Medulla oblongata (tissue), 1 donor: ENCODE results near the gene CHKA.

Experiments used
- DNase-seq: peaks from one replicate; pipeline ENCODE4 v3.0.0-alpha.2; 2015; ENCODE audit errors: extremely low spot score

Gene CHKA

DNA sequence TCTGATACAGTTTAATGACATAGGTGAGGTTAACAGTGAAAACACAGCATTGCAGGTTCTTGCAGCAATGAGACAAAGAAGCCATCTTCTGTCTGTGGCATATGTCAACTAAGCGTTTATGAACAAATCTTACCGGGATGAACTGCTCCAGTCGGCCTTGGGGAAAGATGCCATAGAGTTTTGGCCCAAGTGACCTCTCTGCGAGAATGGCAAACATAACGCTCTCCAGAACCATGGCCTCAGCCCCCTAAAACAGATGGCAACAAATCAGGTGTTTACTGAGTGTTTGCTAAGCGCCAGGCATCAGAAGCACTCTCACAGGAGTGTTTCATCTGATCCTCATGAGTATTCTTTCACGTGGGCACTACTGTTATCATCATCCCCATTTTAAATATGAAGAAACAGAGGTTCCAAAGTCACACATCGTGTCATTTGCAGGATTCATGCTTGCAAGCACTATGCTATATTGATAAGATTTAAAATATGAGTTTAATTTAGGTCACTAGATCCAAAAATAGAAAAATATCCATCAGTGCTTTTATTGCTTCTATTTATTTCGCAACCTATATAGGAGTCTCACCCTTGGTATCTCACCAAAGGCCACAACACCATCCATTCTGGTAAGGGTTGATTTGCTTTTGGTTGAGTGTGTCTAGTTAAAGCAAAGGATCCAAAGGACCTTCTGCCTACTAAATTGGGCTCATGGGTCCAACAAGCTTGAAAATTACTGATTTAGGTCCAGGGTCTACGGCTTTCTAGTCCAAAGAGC, 46.4 kb downstream of the CHKA start:
- DNase-seq = no peak

- no peak for DNase-seq
Observed at GRCh38 chr11:68071281-68072048, 49.7 kb downstream of the CHKA start.

GRCh38 chr11:68067991-68068390, 53.2 kb downstream of the CHKA start:
- DNase-seq = no peak

DNA sequence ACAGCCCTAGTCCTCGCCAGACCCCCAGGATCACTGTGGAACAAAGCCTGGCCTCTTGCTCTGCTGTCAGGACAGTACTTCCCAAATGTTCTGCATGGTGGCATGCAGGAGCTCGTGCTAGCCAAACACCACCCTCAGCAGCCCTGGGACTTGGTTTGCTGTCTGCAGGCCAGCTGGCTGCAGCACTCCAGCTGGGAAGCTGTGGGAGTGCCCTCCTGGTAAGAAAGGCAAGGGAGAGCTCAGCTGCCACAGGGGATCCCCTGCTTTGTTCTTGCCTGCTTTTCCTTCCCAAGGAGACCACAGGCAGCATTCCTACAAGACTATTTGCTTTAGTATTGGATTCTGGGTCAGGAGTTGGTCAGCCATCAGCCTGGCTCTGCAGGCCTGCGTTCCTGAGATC, 54.4 kb downstream of the CHKA start:
- peak; percentile 28 for DNase-seq

DNA sequence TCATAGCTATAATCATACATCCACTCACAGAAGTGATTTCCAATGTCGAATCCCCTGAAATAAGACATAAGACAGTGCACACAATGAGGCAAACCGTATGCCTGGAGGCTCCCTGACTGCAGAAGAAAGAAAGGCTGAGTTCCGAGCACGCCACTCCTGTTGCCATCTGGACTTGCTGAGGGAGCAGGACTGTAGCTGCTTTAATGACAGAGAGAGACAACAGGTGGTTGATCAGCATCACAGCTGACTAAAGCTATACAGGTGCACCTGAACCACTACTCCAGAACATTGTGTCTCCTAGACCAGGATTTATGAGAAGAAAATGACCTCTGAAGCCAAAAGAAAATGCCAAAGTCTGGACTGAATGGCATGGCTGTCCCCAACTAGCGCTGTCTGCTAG, 55.3 kb downstream of the CHKA start:
- DNase-seq = no peak

DNA sequence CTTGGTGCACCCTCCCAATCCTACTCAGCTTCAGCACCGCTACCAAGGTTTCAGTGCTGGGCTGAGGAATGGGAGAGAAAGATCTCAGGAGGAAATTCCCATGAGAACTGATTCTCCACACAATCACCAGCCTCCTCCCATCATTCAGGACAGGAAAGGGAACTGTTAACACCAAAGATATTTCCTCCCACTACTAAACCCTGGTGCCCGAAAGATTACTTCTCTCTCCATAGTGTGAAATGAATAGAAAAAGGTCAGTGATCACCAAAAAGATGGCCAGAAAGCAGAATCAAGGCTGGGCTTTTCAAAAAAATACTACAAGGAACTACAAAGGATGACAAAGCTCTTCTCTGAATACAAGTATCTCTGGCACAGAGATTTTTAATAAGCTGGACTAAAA, 56.3 kb downstream of the CHKA start:
- DNase-seq = no peak

- DNase-seq = no peak
Observed at GRCh38 chr11:68061508-68061907, 59.7 kb downstream of the CHKA start.

- DNase-seq = no peak
Observed at GRCh38 chr11:68057807-68058206, 63.4 kb downstream of the CHKA start.

GRCh38 chr11:68056317-68057285, 64.6 kb downstream of the CHKA start:
- no peak for DNase-seq

DNA sequence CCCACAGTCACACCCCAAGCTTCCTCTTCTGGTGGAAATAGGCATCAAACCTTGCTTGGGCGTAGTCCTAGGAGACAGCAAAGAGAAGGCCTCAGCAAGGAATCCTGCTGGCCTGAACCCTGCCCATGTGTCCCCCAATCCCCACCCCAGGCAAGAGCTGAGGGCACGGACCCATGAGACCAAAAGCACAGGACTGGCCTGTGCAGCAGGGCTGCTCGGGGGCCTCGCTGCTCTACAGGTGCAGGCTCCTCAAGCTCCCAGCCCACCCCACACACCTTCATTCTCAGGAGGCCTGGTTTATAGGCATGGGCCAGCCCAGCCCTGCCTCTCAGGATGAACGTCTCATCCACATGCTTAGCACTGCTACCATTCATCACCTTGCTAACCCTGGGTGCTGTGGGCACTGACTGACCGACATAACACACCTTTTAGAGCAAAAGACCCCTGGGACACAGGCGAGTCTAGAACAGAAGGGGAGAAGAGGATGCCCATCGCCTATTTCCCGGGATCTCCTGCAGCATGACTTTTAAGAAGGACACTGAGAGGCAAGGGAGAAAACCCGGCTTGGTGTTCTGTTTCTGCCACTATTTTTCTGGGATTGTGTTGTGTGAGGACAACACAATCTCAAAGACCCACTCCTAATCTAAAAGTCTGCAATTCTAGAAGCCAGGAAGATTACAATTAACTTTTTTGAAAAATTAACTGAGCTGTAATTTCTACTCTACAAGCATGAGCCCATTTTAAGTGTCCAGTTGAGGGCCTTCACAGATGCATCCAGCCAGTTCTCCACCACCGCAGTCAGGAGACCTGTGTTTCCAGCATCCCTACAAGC, 67.0 kb downstream of the CHKA start:
- DNase-seq = no peak

DNA sequence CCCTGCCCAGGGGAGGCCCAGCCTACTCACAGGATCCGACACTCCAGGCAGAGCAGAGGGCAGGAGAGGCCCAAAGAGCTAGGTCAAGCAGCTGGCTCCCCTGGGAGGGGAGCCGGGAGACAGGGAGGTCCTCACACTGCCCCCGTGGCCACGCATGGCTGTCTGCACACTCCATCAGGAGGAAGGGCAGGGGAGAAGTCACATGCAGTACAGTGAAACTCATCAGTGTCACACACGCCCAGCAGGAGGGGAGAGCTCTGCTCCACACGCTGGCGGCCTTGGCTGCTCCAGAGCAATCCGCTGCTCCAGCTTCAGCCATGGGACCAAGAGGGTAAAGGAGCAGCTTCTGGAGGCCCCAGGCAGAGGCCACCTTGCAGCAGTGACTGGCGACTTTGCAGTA, 68.1 kb downstream of the CHKA start:
- DNase-seq = no peak

GRCh38 chr11:68052137-68052873, 68.9 kb downstream of the CHKA start:
- no peak for DNase-seq

GRCh38 chr11:68051191-68052136, 69.7 kb downstream of the CHKA start:
- DNase-seq = no peak

DNA sequence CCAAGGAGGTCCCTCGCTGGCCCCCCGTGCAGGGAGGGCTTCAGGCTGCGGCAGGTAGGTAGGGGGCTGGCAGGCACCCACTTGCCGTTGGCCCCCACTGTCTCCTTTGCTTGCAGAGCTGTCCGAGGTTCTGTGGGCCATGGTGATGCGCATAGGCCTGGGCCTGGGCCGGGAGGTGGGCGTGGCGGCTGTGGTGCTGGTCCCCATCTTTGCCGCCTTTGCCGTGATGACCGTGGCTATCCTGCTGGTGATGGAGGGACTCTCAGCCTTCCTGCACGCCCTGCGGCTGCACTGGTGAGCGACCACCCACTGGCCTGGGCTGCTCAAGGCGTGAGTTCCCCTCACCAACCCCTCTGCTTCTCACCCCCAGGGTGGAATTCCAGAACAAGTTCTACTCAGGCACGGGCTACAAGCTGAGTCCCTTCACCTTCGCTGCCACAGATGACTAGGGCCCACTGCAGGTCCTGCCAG, 70.8 kb downstream of the CHKA start:
- DNase-seq = no peak

DNA sequence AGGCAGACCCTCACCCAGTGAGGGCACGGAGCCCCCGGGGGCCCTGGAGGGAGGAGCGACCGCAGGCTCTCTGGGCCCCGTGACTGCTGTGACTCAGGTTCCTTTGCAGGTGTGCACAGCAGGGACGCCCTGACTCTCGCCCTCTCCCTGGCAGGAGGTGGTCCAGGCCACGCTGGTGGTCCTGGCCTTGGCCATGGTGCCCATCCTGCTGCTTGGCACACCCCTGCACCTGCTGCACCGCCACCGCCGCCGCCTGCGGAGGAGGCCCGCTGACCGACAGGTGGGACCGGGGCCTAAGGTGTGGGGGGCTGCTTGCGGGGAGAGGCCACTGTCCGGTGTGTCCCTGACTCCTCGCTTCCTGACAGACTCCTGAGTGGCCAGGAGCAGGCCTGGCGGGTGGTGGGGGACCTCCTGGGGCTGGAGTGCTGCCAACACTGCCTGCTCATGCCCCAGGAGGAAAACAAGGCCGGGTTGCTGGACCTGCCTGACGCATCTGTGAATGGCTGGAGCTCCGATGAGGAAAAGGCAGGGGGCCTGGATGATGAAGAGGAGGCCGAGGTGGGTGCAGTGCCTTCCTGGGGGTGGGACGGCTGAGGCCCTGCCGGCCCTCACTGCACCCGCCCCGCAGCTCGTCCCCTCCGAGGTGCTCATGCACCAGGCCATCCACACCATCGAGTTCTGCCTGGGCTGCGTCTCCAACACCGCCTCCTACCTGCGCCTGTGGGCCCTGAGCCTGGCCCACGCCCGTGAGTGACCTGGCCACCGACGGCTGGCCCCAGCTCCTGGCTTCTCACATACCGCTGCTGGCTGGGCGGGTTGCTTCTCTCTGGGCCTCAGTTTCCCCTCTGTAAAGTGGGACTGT, 71.4 kb downstream of the CHKA start:
- no peak for DNase-seq

- DNase-seq = no peak
Observed at GRCh38 chr11:68048681-68049508, 72.3 kb downstream of the CHKA start.
